OCI-LY1 (cell line): ENCODE data around the gene GALC.

ENCODE experiments used
- H2AFZ ChIP-seq: fragments of 200-600 bp; sonication (generic), shearing (Covaris generic); 2 replicates; pipeline ENCODE4 v1.6.0; 2014; ENCODE audit warnings: antibody characterized with exemption, mild to moderate bottlenecking, low read length
- H3F3A ChIP-seq: fragments of 200-600 bp; sonication (generic), shearing (Covaris generic); 2 replicates; pipeline ENCODE4 v1.6.0; 2014; ENCODE audit warnings: mild to moderate bottlenecking, antibody characterized with exemption, low read length, moderate library complexity; ENCODE audit not compliant: insufficient read depth
- H3K27ac ChIP-seq: fragments of 200-600 bp; sonication (generic); 2 replicates; pipeline ENCODE4 v1.5.1; 2014; ENCODE audit warnings: low read length, mixed run types, mild to moderate bottlenecking, low read depth; ENCODE audit not compliant: poor library complexity, severe bottlenecking
- H3K27me3 ChIP-seq: fragments of 200-600 bp; sonication (generic); 2 replicates; pipeline ENCODE4 v1.6.0; 2014; ENCODE audit warnings: antibody characterized with exemption, mild to moderate bottlenecking, low read length, moderate library complexity; ENCODE audit not compliant: insufficient read depth
- H3K36me3 ChIP-seq: fragments of 200-600 bp; sonication (generic); 2 replicates; pipeline ENCODE4 v1.6.1; 2014; ENCODE audit warnings: mild to moderate bottlenecking, antibody characterized with exemption, low read length, moderate library complexity, mixed read lengths; ENCODE audit not compliant: insufficient read depth
- H3K4me1 ChIP-seq: fragments of 200-600 bp; sonication (generic); 2 replicates; pipeline ENCODE4 v1.5.1; 2014; ENCODE audit warnings: mild to moderate bottlenecking, low read length, moderate library complexity; ENCODE audit not compliant: insufficient read depth, severe bottlenecking
- H3K4me2 ChIP-seq: fragments of 200-600 bp; sonication (generic), shearing (Covaris generic); 2 replicates; pipeline ENCODE4 v1.6.1; 2014; ENCODE audit warnings: low read length
- H3K4me3 ChIP-seq: fragments of 200-600 bp; sonication (generic); 2 replicates; pipeline ENCODE4 v1.5.1; 2014; ENCODE audit warnings: low read length, low read depth, mild to moderate bottlenecking, mixed read lengths; ENCODE audit not compliant: poor library complexity, severe bottlenecking
- H3K79me2 ChIP-seq: fragments of 200-600 bp; shearing (Covaris generic); 2 replicates; pipeline ENCODE4 v1.6.1; 2016; ENCODE audit warnings: mixed run types, low read length, mixed read lengths; ENCODE audit not compliant: insufficient read depth
- H3K9ac ChIP-seq: fragments of 200-600 bp; sonication (generic), shearing (Covaris generic); 2 replicates; pipeline ENCODE4 v1.6.1; 2014; ENCODE audit warnings: mild to moderate bottlenecking, low read length, mixed read lengths
- H3K9me2 ChIP-seq: fragments of 200-600 bp; sonication (generic), shearing (Covaris generic); 2 replicates; pipeline ENCODE4 v1.6.1; 2014; ENCODE audit warnings: low read depth, mild to moderate bottlenecking, low read length, mixed read lengths
- H3K9me3 ChIP-seq: fragments of 200-600 bp; shearing (Covaris generic); 2 replicates; pipeline ENCODE4 v1.6.1; 2014; ENCODE audit warnings: low read length, mixed read lengths
- H4K20me1 ChIP-seq: fragments of 200-600 bp; sonication (generic), shearing (Covaris generic); 2 replicates; pipeline ENCODE4 v1.6.0; 2016; ENCODE audit warnings: mild to moderate bottlenecking, low read length; ENCODE audit not compliant: insufficient read depth
- CTCF ChIP-seq: fragments of 200-600 bp; sonication (generic), shearing (Covaris generic); IDR thresholded peaks from 2 replicates; pipeline ENCODE4 v1.5.1; 2017; ENCODE audit warnings: mild to moderate bottlenecking, antibody characterized with exemption, low read length, moderate library complexity, mixed read lengths
- EZH2 ChIP-seq: fragments of 200-600 bp; sonication (generic), shearing (Covaris generic); IDR thresholded peaks from 2 replicates; pipeline ENCODE4 v1.8.0; 2017; ENCODE audit warnings: borderline replicate concordance, mixed run types, mild to moderate bottlenecking, antibody characterized with exemption, low read length, moderate library complexity, mixed read lengths

GALC gene

GRCh38 chr14:87992718-87993628, at the start of gene GALC:
TSS of gene GALC (minus strand) at chr14:87993182. CDS start at chr14:87993164, 18 bp downstream.
- H3K27me3 ChIP-seq = no peaks in the 10 kb centered on the region
- peak within 1 kb of the TSS; percentile 82 for H3K9ac ChIP-seq
- H3K79me2 ChIP-seq = no peaks in the 10 kb centered on the region
- H3K27ac ChIP-seq = peak within 1 kb of the TSS; percentile 66
- no peaks in the 10 kb centered on the region for H4K20me1 ChIP-seq
- no peaks in the 10 kb centered on the region for H3K9me2 ChIP-seq
- H3F3A ChIP-seq = no peaks in the 10 kb centered on the region
- H2AFZ ChIP-seq = peak within 1 kb of the TSS; percentile 76; the same call in 1 of the 2 replicates
- no peaks in the 10 kb centered on the region for H3K36me3 ChIP-seq
- H3K4me1 ChIP-seq = peaks cover 25% of the 10 kb centered on the region
- no peaks in the 10 kb centered on the region for H3K9me3 ChIP-seq
- peak within 1 kb of the TSS; percentile 92 for H3K4me2 ChIP-seq
- no peak for TF ChIP-seq EZH2
- TF ChIP-seq CTCF = no peak
- H3K4me3 ChIP-seq = peak within 1 kb of the TSS; percentile 80

GRCh38 chr14:88040146-88040545, 47.2 kb upstream of the GALC start:
- Histone ChIP-seq H3K4me1 (no peaks in the 10 kb centered on the region), H3F3A (no peaks in the 10 kb centered on the region), H3K36me3 (no peaks in the 10 kb centered on the region), H3K9me3 (no peaks in the 10 kb centered on the region), H3K27me3 (no peaks in the 10 kb centered on the region), H3K9ac (no peak overlapping the region), H3K9me2 (no peaks in the 10 kb centered on the region), H2AFZ (no peak overlapping the region), H3K4me2 (no peak overlapping the region), H4K20me1 (no peaks in the 10 kb centered on the region), H3K79me2 (no peaks in the 10 kb centered on the region), H3K4me3 (no peak overlapping the region), H3K27ac (no peak overlapping the region)
- no peak for TF ChIP-seq CTCF
- TF ChIP-seq EZH2 = no peak

- Histone ChIP-seq H3K4me2 (no peak overlapping the region), H3K4me3 (no peak overlapping the region), H4K20me1 (no peaks in the 10 kb centered on the region), H3K9me3 (no peaks in the 10 kb centered on the region), H3K4me1 (no peaks in the 10 kb centered on the region), H3K79me2 (no peaks in the 10 kb centered on the region), H2AFZ (no peak overlapping the region), H3K9ac (no peak overlapping the region), H3F3A (no peaks in the 10 kb centered on the region), H3K9me2 (no peaks in the 10 kb centered on the region), H3K27me3 (no peaks in the 10 kb centered on the region), H3K27ac (no peak overlapping the region), H3K36me3 (no peaks in the 10 kb centered on the region)
- TF ChIP-seq EZH2 = no peak
- TF ChIP-seq CTCF = no peak
Measured at GRCh38 chr14:88039197-88039596, 46.2 kb upstream of the GALC start.
